ENCODE results near the gene ERCC2. TPM values are rescaled to one million over a fixed set of nuclear protein-coding genes. Genes with fewer than 3 reads are reported as not detected.

Gene ERCC2
- total RNA-seq, 6 donors from 2014 or later, result 7.4 to 19.1 (median 13.0) TPM

GRCh38 chr19:45405435-45406225 lies 35.3 kb upstream of the ERCC2 start:
- peak overlapping the region; percentile 59 to 88 (median 74) for H3K4me3 ChIP-seq
- TF ChIP-seq EP300 (IDR thresholded peaks at IDR 0.05) (peak in 1 of 4 donors; percentile 23), POLR2A (IDR thresholded peaks at IDR 0.05) (peak in 1 of 4 donors; percentile 21), CTCF (IDR thresholded peaks at IDR 0.05) (no peak), POLR2AphosphoS5 (IDR thresholded peaks at IDR 0.05) (peak; percentile 36 to 80)

GRCh38 chr19:45404557-45405434 lies 34.4 kb upstream of the ERCC2 start, which contains the start of gene PPP1R13L:
Gene PPP1R13L, minus strand, starts transcription at chr19:45405069. Its CDS starts 6,751 bp downstream, at chr19:45398318.
- DNase-seq (peak; percentile 92 to 94), ATAC-seq (ENCODE audit: low FRiP score in 2 of 2) (peak; percentile 56 to 92)
- Histone ChIP-seq H3K36me3 (peaks cover 0 to 4% (median 2%) of the 10 kb centered on the region in 4 donors), H3K4me1 (peaks cover 37 to 52% (median 41%) of the 10 kb centered on the region in 4 donors), H3K27me3 (peaks cover 0 to 4% (median 0%) of the 10 kb centered on the region in 4 donors), H3K4me3 (peak within 1 kb of the TSS; percentile 59 to 88 (median 74)), H3K9me3 (no peaks in the 10 kb centered on the region), H3K27ac (peak within 1 kb of the TSS; percentile 77 to 92 (median 90))
- 2 to 4% methylated on average over 33 to 43 of the region's 46 CpGs for WGBS, 2 donors
- TF ChIP-seq CTCF (IDR thresholded peaks at IDR 0.05) (no peak), POLR2AphosphoS5 (IDR thresholded peaks at IDR 0.05) (peak; percentile 13 to 70), POLR2A (IDR thresholded peaks at IDR 0.05) (peak in 2 of 4 donors; percentile 50 to 63), EP300 (IDR thresholded peaks at IDR 0.05) (no peak)

More at GRCh38 chr19:45405435-45406225, 35.3 kb upstream of the ERCC2 start:
- Histone ChIP-seq H3K4me1 (peaks cover 37 to 52% (median 41%) of the 10 kb centered on the region in 4 donors), H3K9me3 (no peaks in the 10 kb centered on the region), H3K27me3 (peaks cover 0 to 4% (median 0%) of the 10 kb centered on the region in 4 donors), H3K27ac (peak overlapping the region; percentile 77 to 92 (median 90)), H3K36me3 (peaks cover 0 to 4% (median 0%) of the 10 kb centered on the region in 4 donors)
- DNase-seq, result peak; percentile 90 to 94
- peak; percentile 87 to 94 for ATAC-seq (ENCODE audit: low FRiP score in 2 of 2)
- WGBS, 2 donors, result 1% methylated on average over 31 of the region's 48 CpGs; no CpG with 5 or more reads in 1 of the 2 donors

- peaks cover 0 to 9% (median 2%) of the 10 kb centered on the region in 4 donors for H3K36me3 ChIP-seq
- peak overlapping the region; percentile 59 to 88 (median 74) for H3K4me3 ChIP-seq
- TF ChIP-seq CTCF (IDR thresholded peaks at IDR 0.05) (peak in 5 of 6 experiments; percentile 24 to 53 (median 38)), EP300 (IDR thresholded peaks at IDR 0.05) (no peak), POLR2AphosphoS5 (IDR thresholded peaks at IDR 0.05) (peak in 1 of 2 donors; percentile 10)
- H3K4me1 ChIP-seq, result peaks cover 38 to 53% (median 43%) of the 10 kb centered on the region in 4 donors
- no peaks in the 10 kb centered on the region for H3K9me3 ChIP-seq
- DNase-seq (peak in 1 of 2 donors; percentile 71), ATAC-seq (ENCODE audit: low FRiP score in 2 of 2) (no peak)
- H3K27ac ChIP-seq, result peak overlapping the region; percentile 77 to 92 (median 90)
- H3K27me3 ChIP-seq, result peaks cover 0 to 4% (median 0%) of the 10 kb centered on the region in 4 donors
- 29 to 33% methylated on average over 17 to 19 of the region's 25 CpGs for whole genome bisulfite sequencing, 2 donors
Measured at GRCh38 chr19:45403781-45404556, 33.6 kb upstream of the ERCC2 start.

- Histone ChIP-seq H3K27me3 (peaks cover 0 to 4% (median 0%) of the 10 kb centered on the region in 4 donors), H3K4me3 (peak overlapping the region in 1 of 4 donors; percentile 88), H3K4me1 (peaks cover 45 to 58% (median 49%) of the 10 kb centered on the region in 4 donors), H3K27ac (peak overlapping the region in 3 of 4 donors; percentile 45 to 92 (median 91)), H3K36me3 (peaks cover 0 to 9% (median 0%) of the 10 kb centered on the region in 4 donors), H3K9me3 (no peaks in the 10 kb centered on the region)
- ATAC-seq (ENCODE audit: low FRiP score in 2 of 2) (no peak), DNase-seq (no peak)
- TF ChIP-seq EP300 (IDR thresholded peaks at IDR 0.05) (no peak), POLR2AphosphoS5 (IDR thresholded peaks at IDR 0.05) (no peak), POLR2A (IDR thresholded peaks at IDR 0.05) (no peak), CTCF (IDR thresholded peaks at IDR 0.05) (no peak)
- WGBS, 2 donors, result 64 to 72% methylated on average over 4 of the region's 4 CpGs
Measured at GRCh38 chr19:45403272-45403671, 32.9 kb upstream of the ERCC2 start.

Data from upper lobe of left lung (tissue), 6 donors.